ENCODE measurements around the gene TNPO2. TPM values are rescaled to one million over a fixed set of nuclear protein-coding genes. Genes with fewer than 3 reads are reported as not detected.

TNPO2 gene
- total RNA-seq, 2 donors from 2014 or later: 50.1 to 123 TPM

DNA sequence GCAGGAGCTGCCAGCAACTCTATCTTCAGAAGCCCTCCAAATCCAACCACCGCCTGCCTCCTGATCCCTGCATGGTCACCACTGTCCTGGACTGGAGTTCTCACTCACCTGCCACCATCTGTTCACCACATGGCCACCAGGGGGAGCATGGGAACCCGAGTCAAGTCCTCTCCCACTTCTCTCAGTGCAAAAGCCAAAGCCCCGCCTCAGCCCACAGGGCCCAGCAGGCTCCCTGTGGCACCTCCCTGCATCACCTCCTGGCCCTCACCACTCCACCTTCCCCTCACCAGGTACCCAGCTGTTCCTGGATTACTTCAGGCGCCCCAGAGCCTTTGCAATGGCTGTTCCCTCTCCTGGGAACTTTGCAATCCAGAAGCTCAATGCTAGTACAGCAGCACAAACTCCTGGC is 47.3 kb downstream of the TNPO2 start:
- peak; percentile 69 for DNase-seq (ENCODE audit: low spot score)
- TF ChIP-seq POLR2AphosphoS5 (IDR thresholded peaks at IDR 0.05): peak; percentile 34
- TF ChIP-seq, protein P1, sequence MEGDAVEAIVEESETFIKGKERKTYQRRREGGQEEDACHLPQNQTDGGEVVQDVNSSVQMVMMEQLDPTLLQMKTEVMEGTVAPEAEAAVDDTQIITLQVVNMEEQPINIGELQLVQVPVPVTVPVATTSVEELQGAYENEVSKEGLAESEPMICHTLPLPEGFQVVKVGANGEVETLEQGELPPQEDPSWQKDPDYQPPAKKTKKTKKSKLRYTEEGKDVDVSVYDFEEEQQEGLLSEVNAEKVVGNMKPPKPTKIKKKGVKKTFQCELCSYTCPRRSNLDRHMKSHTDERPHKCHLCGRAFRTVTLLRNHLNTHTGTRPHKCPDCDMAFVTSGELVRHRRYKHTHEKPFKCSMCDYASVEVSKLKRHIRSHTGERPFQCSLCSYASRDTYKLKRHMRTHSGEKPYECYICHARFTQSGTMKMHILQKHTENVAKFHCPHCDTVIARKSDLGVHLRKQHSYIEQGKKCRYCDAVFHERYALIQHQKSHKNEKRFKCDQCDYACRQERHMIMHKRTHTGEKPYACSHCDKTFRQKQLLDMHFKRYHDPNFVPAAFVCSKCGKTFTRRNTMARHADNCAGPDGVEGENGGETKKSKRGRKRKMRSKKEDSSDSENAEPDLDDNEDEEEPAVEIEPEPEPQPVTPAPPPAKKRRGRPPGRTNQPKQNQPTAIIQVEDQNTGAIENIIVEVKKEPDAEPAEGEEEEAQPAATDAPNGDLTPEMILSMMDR (IDR thresholded peaks at IDR 0.05): peak; percentile 68 to 86 (median 76)
- TF ChIP-seq POLR2A (IDR thresholded peaks at IDR 0.05): no peak
- intact Hi-C loops (cut with DNase I): no loop called here
- no peaks in the 10 kb centered on the region for H3K4me1 ChIP-seq (replicated peaks)
- H3K36me3 ChIP-seq: peaks cover 3 to 29% of the 10 kb centered on the region in 2 donors
- no peak overlapping the region for H3K4me3 ChIP-seq
- no peak overlapping the region for H3K27ac ChIP-seq
- no peaks in the 10 kb centered on the region for H3K27me3 ChIP-seq (replicated peaks; ENCODE audit: insufficient read depth)
- H3K9me3 ChIP-seq: no peaks in the 10 kb centered on the region
- 22% methylated on average over 4 of the region's 4 CpGs for WGBS

DNA sequence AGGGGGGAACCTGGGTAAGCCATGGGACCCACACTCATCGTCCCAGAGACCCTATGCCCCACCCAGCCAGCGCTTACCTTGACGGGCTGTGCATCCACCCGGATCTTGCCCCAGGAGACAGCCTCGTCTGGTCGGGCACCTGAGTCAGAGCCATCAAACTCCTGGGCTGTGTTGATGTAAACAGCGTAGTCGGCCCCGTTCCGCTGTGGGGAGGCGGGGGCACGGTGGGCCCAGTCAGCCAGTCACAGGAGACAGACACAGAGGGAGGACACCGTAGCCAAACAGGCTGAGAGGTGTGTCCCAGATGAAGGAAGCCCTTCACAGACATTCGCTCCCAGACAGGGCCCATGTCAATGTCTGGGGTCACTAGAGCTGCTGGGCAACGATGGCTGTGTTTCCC is 47.8 kb downstream of the TNPO2 start:
- H3K36me3 ChIP-seq: peaks cover 3 to 29% of the 10 kb centered on the region in 2 donors
- H3K27ac ChIP-seq: no peak overlapping the region
- DNase-seq (ENCODE audit: low spot score): no peak
- no peak overlapping the region for H3K4me3 ChIP-seq
- intact Hi-C loops (cut with DNase I): no loop called here
- H3K27me3 ChIP-seq (replicated peaks; ENCODE audit: insufficient read depth): no peaks in the 10 kb centered on the region
- TF ChIP-seq POLR2AphosphoS5 (IDR thresholded peaks at IDR 0.05): no peak
- TF ChIP-seq, protein P1 (IDR thresholded peaks at IDR 0.05): no peak
- TF ChIP-seq POLR2A (IDR thresholded peaks at IDR 0.05): no peak
- H3K9me3 ChIP-seq: no peaks in the 10 kb centered on the region
- WGBS: 83% methylated on average over 15 of the region's 15 CpGs
- no peaks in the 10 kb centered on the region for H3K4me1 ChIP-seq (replicated peaks)

DNA sequence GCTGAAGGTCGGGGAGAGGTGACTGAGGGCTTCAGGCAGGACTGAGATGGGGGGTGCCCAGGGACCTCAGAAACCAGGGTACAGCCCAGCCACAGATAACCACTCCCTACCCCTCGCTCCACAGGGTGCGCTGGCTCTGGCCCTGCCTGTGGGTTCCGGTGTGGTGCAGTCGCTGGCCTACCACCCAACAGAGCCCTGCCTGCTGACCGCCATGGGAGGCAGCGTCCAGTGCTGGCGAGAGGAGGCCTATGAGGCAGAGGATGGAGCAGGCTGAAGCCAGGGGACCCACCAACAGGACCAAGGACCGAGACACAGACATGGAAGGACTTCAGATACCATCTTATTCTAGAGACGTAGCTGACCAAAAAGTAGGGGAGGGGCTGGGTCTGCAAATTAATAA is 48.3 kb downstream of the TNPO2 start:
- no peaks in the 10 kb centered on the region for H3K27me3 ChIP-seq (replicated peaks; ENCODE audit: insufficient read depth)
- no peak for DNase-seq (ENCODE audit: low spot score)
- H3K9me3 ChIP-seq: no peaks in the 10 kb centered on the region
- 91% methylated on average over 10 of the region's 10 CpGs for WGBS
- H3K4me1 ChIP-seq (replicated peaks): peaks cover 4% of the 10 kb centered on the region
- no peak overlapping the region for H3K27ac ChIP-seq
- H3K36me3 ChIP-seq: peaks cover 3 to 29% of the 10 kb centered on the region in 2 donors
- TF ChIP-seq, protein P1 (IDR thresholded peaks at IDR 0.05): no peak
- no peak for TF ChIP-seq POLR2A (IDR thresholded peaks at IDR 0.05)
- TF ChIP-seq POLR2AphosphoS5 (IDR thresholded peaks at IDR 0.05): no peak
- no peak overlapping the region for H3K4me3 ChIP-seq
- intact Hi-C loops (cut with DNase I): no loop called here

DNA sequence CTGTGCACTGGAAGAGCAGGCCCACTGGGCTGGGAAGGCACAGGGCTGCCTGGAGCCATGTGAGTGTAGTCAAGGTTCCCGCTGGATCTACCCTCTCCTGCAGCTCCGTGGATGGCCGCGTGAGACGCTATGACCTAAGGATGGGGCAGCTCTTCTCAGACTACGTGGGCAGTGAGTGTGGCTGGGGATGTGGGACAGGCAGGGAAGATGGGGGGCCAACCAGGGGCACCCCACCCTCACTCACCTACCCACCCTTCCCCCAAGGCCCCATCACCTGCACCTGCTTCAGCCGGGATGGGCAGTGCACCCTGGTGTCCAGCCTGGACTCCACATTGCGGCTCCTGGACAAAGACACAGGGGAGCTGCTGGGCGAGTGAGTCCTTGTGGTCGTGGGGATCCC is 51.0 kb downstream of the TNPO2 start:
- DNase-seq (ENCODE audit: low spot score): no peak
- WGBS: 83% methylated on average over 10 of the region's 10 CpGs
- intact Hi-C loops (cut with DNase I): loop anchor here (2.0 kb wide), 1 partner anchor 108 kb away; no protein-coding TSS in a partner anchor
- no peaks in the 10 kb centered on the region for H3K27me3 ChIP-seq (replicated peaks; ENCODE audit: insufficient read depth)
- TF ChIP-seq, protein P1 (IDR thresholded peaks at IDR 0.05): no peak
- TF ChIP-seq POLR2AphosphoS5 (IDR thresholded peaks at IDR 0.05) (no peak), POLR2A (IDR thresholded peaks at IDR 0.05) (no peak)
- H3K4me3 ChIP-seq: no peak overlapping the region
- no peak overlapping the region for H3K27ac ChIP-seq
- no peaks in the 10 kb centered on the region for H3K9me3 ChIP-seq
- H3K4me1 ChIP-seq (replicated peaks): peaks cover 15% of the 10 kb centered on the region
- H3K36me3 ChIP-seq: peaks cover 0 to 26% of the 10 kb centered on the region in 2 donors

DNA sequence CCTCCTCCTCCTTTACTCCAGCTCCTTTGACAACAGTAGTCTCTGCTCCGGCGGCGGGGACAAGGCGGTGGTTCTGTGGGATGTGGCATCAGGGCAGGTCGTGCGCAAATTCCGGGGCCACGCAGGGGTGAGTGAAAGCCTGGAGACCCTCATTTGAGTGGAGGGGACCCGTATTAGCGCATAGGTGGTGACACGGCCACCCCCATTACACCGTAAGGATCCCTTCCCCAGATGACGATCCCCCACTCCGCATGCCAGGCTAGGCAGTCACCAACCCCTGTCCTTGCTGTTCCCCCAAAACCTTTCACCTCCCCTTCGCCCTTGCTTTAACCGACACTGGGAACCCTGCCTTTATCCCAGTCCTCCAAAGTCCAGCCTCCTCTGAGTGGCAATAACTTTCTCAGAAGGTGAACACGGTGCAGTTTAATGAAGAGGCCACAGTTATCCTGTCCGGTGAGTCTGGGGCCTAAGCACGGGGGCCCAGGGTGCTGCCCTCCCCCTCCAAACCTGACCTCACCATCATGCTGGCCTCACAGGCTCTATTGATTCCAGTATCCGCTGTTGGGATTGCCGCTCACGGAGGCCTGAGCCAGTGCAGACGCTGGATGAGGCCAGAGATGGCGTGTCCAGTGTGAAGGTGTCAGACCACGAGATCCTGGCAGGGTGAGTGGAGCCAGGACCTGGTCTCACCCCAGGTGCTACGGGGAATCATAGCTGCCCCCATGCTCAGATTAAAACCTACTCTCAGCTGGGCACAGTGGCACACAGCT is 53.4 kb downstream of the TNPO2 start:
- TF ChIP-seq, protein P1 (IDR thresholded peaks at IDR 0.05): no peak
- intact Hi-C loops (cut with DNase I): no loop called here
- DNase-seq (ENCODE audit: low spot score): no peak
- WGBS: 36% methylated on average over 26 of the region's 26 CpGs
- peaks cover 0 to 13% of the 10 kb centered on the region in 2 donors for H3K36me3 ChIP-seq
- peak overlapping the region; percentile 83 for H3K4me3 ChIP-seq
- peak overlapping the region; percentile 95 to 97 for H3K27ac ChIP-seq
- H3K27me3 ChIP-seq (replicated peaks; ENCODE audit: insufficient read depth): no peaks in the 10 kb centered on the region
- H3K9me3 ChIP-seq: no peaks in the 10 kb centered on the region
- H3K4me1 ChIP-seq (replicated peaks): peaks cover 22% of the 10 kb centered on the region
